GM21529 (cell line): ENCODE data around the gene SCN4A.

Experiments used
- ATAC-seq: cut with Tn5 transposase; IDR thresholded peaks from one replicate; pipeline ENCODE4 v1.9.1; 2021; ENCODE audit not compliant: unreplicated experiment

SCN4A gene

GRCh38 chr17:63960006-63960405 lies 12.7 kb downstream of the SCN4A start:
- no peak for ATAC-seq

- no peak for ATAC-seq
These were observed 16.3 kb downstream of the SCN4A start for GRCh38 chr17:63956296-63956920.

GRCh38 chr17:63955791-63956190 lies 16.9 kb downstream of the SCN4A start:
- ATAC-seq, result no peak

- ATAC-seq, result no peak
These were observed 17.5 kb downstream of the SCN4A start for GRCh38 chr17:63955232-63955631.

GRCh38 chr17:63954402-63955063 lies 18.2 kb downstream of the SCN4A start:
- ATAC-seq, result no peak

GRCh38 chr17:63950940-63951907 lies 21.5 kb downstream of the SCN4A start:
- ATAC-seq, result no peak

GRCh38 chr17:63949576-63950250 lies 23.0 kb downstream of the SCN4A start:
- no peak for ATAC-seq

GRCh38 chr17:63948521-63948920 lies 24.2 kb downstream of the SCN4A start:
- no peak for ATAC-seq

- ATAC-seq, result no peak
These were observed 24.9 kb downstream of the SCN4A start for GRCh38 chr17:63947711-63948330.

- no peak for ATAC-seq
These were observed 26.0 kb downstream of the SCN4A start for GRCh38 chr17:63946440-63947363.

- ATAC-seq, result no peak
These were observed 26.8 kb downstream of the SCN4A start for GRCh38 chr17:63945784-63946439.

GRCh38 chr17:63944736-63945499 lies 27.8 kb downstream of the SCN4A start:
- no peak for ATAC-seq

GRCh38 chr17:63943745-63944144 lies 29.0 kb downstream of the SCN4A start:
- no peak for ATAC-seq

GRCh38 chr17:63942309-63942985 lies 30.3 kb downstream of the SCN4A start:
- ATAC-seq, result no peak

- ATAC-seq, result no peak
These were observed 31.0 kb downstream of the SCN4A start for GRCh38 chr17:63941751-63942150.

- no peak for ATAC-seq
These were observed 31.6 kb downstream of the SCN4A start for GRCh38 chr17:63941162-63941561.

GRCh38 chr17:63940584-63940983 lies 32.1 kb downstream of the SCN4A start:
- no peak for ATAC-seq

- ATAC-seq, result no peak
These were observed 32.8 kb downstream of the SCN4A start for GRCh38 chr17:63939884-63940283.
